Measurements from ENCODE around the gene FGF13. TPM values are rescaled to one million over a fixed set of nuclear protein-coding genes. Genes with fewer than 3 reads are reported as not detected.

Gene FGF13
- total and polyA plus RNA-seq, 4 donors: 0.51 to 2.2 (median 0.79) TPM

DNA sequence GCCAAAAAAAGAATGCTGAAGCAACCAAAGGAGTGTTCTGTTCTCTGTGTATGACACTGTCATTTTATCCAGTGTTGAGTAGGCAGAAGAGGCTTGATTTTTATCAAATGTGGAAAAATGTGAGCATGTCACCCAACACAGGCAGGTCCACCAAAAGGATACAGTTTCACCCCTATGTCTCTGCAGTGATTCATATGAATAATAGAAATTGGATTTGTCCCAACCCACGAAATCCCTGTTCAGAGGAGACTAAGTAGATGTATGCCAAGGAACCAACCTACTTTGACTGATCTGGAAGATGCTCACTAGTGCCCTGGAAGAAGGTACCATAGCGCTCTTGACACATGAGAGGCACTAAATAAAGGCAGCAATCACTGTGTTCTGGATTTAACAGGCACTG is 72.5 kb downstream of the FGF13 start (continued):
- TF ChIP-seq, protein P1, sequence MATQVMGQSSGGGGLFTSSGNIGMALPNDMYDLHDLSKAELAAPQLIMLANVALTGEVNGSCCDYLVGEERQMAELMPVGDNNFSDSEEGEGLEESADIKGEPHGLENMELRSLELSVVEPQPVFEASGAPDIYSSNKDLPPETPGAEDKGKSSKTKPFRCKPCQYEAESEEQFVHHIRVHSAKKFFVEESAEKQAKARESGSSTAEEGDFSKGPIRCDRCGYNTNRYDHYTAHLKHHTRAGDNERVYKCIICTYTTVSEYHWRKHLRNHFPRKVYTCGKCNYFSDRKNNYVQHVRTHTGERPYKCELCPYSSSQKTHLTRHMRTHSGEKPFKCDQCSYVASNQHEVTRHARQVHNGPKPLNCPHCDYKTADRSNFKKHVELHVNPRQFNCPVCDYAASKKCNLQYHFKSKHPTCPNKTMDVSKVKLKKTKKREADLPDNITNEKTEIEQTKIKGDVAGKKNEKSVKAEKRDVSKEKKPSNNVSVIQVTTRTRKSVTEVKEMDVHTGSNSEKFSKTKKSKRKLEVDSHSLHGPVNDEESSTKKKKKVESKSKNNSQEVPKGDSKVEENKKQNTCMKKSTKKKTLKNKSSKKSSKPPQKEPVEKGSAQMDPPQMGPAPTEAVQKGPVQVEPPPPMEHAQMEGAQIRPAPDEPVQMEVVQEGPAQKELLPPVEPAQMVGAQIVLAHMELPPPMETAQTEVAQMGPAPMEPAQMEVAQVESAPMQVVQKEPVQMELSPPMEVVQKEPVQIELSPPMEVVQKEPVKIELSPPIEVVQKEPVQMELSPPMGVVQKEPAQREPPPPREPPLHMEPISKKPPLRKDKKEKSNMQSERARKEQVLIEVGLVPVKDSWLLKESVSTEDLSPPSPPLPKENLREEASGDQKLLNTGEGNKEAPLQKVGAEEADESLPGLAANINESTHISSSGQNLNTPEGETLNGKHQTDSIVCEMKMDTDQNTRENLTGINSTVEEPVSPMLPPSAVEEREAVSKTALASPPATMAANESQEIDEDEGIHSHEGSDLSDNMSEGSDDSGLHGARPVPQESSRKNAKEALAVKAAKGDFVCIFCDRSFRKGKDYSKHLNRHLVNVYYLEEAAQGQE (IDR thresholded peaks at IDR 0.05): no peak
- TF ChIP-seq RXRA (IDR thresholded peaks at IDR 0.05): no peak
- TF ChIP-seq RAD21 (IDR thresholded peaks at IDR 0.05): no peak

Small RNA genes within 50 kb of the gene (small RNA-seq; reads per million reads assigned to genes)
- not detected for gene AL031386.1
- not detected for gene MIR504

Data from liver (tissue), 6 donors.